GOT3 (cell line): ENCODE results near the gene CTNNA3.

Source experiments
- DNase-seq: peaks from one replicate; lab custom pipeline; 2025; ENCODE audit warnings: mixed read lengths; lab: John Stamatoyannopoulos, UW

Gene CTNNA3

GRCh38 chr10:66649626-66650025, 1046.4 kb downstream of the CTNNA3 start:
- DNase-seq, result no peak

GRCh38 chr10:66642217-66642616, 1053.8 kb downstream of the CTNNA3 start:
- no peak for DNase-seq

- no peak for DNase-seq
These were observed 1056.6 kb downstream of the CTNNA3 start for GRCh38 chr10:66639371-66639770.

- no peak for DNase-seq
These were observed 1058.5 kb downstream of the CTNNA3 start for GRCh38 chr10:66637273-66638036.

- DNase-seq, result no peak
These were observed 1066.0 kb downstream of the CTNNA3 start for GRCh38 chr10:66629996-66630395.

GRCh38 chr10:66627156-66627555, 1068.8 kb downstream of the CTNNA3 start:
- no peak for DNase-seq

GRCh38 chr10:66625709-66626590, 1070.0 kb downstream of the CTNNA3 start:
- no peak for DNase-seq

- DNase-seq, result no peak
These were observed 1073.9 kb downstream of the CTNNA3 start for GRCh38 chr10:66622050-66622449.

GRCh38 chr10:66604195-66604594, 1091.8 kb downstream of the CTNNA3 start:
- DNase-seq, result no peak

GRCh38 chr10:66591865-66592264, 1104.1 kb downstream of the CTNNA3 start:
- no peak for DNase-seq

GRCh38 chr10:66587680-66588050, 1108.3 kb downstream of the CTNNA3 start:
- no peak for DNase-seq

GRCh38 chr10:66586897-66587679, 1108.9 kb downstream of the CTNNA3 start:
- DNase-seq, result no peak

GRCh38 chr10:66586073-66586472, 1109.9 kb downstream of the CTNNA3 start:
- no peak for DNase-seq

- no peak for DNase-seq
These were observed 1120.6 kb downstream of the CTNNA3 start for GRCh38 chr10:66575251-66575855.

- no peak for DNase-seq
These were observed 1123.3 kb downstream of the CTNNA3 start for GRCh38 chr10:66572700-66573099.

GRCh38 chr10:66565999-66566398, 1130.0 kb downstream of the CTNNA3 start:
- no peak for DNase-seq

- no peak for DNase-seq
These were observed 1131.7 kb downstream of the CTNNA3 start for GRCh38 chr10:66564287-66564686.

- DNase-seq, result no peak
These were observed 1140.9 kb downstream of the CTNNA3 start for GRCh38 chr10:66555061-66555460.

- no peak for DNase-seq
These were observed 1143.7 kb downstream of the CTNNA3 start for GRCh38 chr10:66552331-66552730.

- DNase-seq, result no peak
These were observed 1145.6 kb downstream of the CTNNA3 start for GRCh38 chr10:66550351-66550750.

GRCh38 chr10:66538908-66539307, 1157.1 kb downstream of the CTNNA3 start:
- DNase-seq, result no peak

- no peak for DNase-seq
These were observed 1157.6 kb downstream of the CTNNA3 start for GRCh38 chr10:66538371-66538770.
